Fibroblast of peridontal ligament (primary cell): ENCODE results near the gene SURF4.

Source experiments
- DNase-seq: peaks from one replicate; pipeline ENCODE4 v3.0.0-alpha.2; 2010; ENCODE audit errors: extremely low read depth

Gene SURF4

DNA sequence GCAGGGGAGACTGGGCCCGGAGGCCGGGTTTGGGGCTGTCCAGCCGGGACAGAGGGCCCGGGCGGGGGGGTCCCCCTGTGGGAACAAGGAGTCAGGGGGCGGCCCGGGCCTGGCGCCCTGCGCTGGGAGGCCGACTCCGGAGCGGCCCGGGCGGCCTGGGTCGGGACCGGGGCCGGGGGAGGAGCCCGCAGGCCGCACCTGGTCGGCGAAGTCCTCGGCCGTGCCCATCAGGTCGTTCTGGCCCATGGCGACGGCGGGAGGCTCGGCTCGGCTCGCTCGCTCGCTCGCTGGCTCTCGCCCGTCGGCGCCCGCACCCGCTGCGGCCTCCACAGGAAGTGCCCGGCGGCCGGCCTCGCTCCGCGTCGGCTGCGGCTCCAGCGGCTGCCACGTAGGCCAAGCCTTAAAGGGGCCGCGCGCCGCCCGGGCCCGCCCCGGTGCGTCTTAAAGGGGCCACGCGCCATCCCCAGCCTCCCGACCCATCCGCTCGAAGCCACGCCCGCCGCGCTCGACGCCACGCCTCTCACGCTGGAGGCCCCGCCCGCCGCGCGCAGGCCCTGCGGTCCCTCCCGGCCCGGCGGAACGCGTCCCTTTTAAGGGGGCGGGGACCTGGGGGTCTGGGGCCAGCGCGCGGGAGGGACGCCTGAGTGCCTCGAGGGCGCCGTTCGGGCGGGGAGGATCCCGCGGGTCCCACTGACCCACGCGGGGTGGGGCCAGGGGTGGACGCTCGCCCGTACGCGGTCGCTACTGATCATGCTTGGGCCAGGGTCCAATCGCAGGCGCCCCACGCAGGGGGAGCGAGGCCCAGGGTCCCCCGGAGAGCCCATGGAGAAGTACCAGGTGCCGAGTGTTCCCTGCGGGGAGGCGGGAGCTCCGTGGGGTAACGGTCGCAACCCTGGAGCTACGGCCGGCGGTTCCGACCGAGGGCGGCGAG lies at the start of gene SURF4, which contains the start of gene STKLD1:
TSS of gene SURF4 (minus strand) at position 337 of the 931 bp plus-strand sequence. CDS start at position 246, 91 bp downstream.
TSS of gene STKLD1 (plus strand) at position 643 of the 931 bp plus-strand sequence. CDS start at position 751, 108 bp downstream.
- peak; percentile 92 for DNase-seq

DNA sequence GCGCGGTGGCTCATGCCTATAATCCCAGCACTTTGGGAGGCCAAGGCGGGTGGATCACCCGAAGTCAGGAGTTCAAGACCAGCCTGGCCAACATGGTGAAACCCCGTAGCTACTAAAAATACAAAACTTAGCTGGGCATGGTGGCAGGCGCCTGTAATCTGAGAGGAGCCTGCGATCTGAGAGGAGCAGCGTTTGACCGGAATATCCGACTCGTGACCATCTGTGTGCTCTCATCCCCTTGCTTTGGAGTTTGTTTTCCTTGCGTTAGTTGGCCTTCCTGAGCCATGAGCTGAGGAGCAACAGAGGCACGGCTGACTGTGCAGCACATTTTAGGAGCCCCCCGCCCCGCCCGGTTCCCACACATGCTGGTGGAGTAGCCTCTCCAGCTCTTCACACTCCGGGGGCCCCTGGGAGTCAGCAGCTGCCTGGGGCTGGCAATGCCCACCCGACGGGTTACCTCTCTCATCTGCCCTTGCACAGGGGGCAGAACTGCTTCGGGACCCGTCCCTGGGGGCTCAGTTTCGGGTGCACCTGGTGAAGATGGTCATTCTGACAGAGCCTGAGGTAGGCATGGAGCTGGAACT lies 49.3 kb upstream of the SURF4 start:
- no peak for DNase-seq

DNA sequence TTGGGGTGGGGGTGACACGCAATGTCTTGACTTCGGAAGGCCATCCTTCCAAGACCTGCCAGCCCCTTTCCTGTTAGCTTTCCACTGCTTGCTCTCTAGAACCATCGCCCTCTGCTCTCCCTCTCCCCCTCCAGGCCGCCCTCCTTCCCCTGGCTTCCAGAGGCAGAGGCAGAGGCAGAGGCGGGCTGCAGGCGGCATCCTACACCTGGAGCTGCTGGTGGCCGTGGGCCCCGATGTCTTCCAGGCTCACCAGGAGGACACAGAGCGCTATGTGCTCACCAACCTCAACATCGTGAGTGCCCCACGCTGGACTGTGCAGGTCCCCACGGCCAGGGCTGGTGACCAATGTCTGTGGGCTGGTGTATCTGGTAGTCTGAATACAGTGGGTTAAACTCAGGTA lies 48.3 kb upstream of the SURF4 start:
- DNase-seq = no peak

DNA sequence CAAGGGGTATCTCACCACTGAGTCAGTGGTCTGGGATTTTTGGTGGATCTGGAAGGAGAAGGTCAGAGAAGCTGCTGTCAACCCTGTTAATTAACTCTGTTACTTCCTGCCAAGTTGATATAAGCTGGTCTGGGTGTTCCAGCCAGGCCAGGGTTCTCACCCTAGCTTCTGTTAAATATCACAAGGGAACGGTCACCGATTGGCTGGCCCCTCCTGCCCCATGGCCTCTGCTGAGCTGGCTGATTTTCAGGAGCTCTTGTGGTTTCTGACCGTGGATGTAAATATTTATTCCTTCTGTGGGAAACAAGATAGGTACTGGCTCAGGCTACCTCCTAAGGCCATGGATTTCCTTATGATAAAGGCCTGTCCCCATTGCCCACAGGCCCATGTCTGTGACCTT lies 47.4 kb upstream of the SURF4 start:
- peak; percentile 11 for DNase-seq

DNA sequence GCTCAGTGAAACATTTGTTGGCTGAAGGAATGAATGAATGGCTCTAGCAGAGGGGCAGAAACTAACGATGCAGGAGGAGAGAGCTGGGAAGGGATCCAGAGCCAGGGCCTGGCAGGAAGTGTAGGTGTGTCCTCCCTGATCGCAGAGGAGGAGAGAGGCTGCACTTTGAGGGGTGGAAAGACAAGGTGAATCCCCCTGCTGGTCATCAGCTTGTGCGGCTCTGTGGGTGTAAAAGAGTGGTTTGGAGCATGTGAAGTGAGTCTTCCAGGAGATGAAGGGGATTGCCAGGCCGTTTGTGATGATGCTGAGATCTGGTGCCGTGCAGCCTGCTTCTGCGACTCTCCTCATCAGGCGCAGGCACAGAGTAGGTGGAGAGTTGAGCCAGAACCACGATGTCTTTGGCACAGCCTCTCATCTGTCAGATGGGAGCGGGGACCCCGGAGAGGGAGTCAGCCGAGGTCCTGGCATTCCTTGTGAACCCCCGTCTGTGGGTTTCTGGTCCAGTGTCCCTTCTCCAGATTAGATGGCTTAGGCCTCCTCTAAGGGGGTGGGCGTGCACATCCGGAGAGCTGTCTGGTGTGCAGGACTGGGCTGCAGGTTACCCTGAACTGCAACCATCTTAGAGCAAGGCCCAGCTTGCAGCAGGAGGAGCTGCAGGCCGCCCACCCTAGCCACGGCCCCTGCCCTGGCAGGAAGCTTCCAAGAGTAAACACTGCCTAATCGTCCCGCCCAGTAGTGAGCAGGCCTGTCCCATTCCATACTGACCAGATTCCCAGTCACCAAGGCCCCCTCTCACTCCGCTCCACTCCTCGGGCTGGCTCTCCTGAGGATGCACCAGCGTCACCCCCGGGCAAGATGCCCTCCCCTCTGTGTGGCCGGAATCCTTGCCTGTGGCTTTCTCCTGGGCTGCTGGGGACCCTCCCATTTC lies 46.0 kb upstream of the SURF4 start, which contains the start of gene ADAMTS13:
TSS of gene ADAMTS13 (plus strand) at position 753 of the 928 bp plus-strand sequence. CDS start at position 830, 77 bp downstream.
- no peak for DNase-seq

DNA sequence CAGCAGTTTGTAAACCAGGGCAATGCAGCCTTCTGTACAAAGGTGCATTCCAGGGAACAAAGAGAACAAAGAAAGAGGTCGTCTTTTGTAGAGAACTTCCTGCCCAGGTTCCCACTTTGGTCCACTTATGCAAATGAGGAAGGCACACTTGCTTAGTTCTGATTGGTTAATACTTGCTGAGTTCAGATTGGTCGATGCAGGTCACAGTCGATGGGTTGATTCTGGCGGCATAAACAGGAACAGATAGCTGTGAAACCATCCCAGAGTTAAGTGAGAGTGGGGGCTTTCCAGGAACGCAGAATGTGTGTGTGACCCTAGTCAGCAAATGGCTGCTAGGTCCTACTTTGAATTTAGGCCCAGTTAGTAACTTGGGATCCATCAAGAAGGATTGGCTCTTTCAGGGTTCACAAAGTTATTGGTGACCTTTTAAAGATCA lies 44.5 kb upstream of the SURF4 start:
- DNase-seq = no peak

DNA sequence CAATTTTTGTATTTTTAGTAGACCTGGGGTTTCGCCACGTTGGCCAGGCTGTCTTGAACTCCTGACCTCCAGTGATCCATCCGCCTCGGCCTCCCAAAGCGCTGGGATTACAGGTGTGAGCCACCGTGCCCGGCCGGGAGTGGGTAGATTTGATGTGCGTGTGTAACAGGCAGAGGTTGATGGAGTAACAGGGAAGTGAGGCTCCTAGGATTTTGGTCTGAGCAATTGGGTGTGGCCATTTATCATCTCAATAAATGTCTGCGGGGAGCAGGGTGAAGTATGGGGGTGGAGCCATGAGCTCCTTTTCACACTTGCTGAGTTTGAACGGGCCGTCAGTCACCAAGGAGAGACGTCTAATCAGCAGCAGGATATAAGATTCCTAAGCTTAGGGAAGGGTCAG lies 43.1 kb upstream of the SURF4 start:
- no peak for DNase-seq

DNA sequence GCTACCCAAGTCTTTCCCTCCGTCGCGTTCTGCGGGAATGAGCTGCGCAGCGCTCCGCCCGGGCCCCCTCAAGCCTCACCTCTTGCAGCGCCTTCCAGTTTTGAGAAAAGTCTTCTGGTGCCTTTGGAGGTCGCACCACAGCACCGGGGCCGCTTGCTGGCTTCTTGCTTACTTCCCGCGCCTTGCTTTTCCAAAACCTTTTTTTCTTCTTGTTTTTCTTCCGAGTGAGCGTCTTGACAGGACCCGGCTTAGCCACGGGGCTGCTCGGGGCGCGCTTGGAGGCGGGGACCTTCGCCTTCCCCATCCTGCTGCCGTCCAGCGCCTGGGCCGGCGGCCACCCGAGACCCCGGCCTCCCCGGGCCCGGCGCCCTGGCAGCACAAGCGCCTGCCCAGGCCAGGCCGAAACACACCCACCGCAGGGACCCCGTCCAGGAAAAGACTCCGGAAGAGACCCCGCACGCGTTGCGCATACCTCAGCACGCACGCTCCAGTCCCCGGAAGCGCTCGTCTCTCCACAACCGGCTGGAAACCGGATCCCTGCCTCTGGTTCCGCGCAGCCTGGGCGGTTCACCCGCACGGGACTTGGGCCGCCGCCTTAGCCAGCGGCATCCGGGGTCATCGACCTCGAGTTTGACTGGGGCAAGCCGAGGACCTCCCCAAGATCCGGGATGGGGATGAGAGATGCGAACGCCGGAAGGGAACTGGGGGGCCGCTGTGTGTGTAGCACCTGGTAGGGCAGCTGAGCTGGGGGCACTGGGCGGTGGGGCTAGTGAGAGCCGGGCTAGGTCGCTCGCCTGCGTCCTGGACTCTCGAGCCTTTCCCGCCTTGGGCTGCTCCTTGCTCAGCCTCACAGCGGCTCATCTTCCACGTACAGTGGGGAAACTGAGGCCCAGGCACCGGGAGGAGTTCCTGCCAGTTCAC lies 41.9 kb upstream of the SURF4 start, which contains the start of gene REXO4:
TSS of gene REXO4 (minus strand) at position 470 of the 921 bp plus-strand sequence. CDS start at position 304, 166 bp downstream.
- DNase-seq = peak; percentile 87

DNA sequence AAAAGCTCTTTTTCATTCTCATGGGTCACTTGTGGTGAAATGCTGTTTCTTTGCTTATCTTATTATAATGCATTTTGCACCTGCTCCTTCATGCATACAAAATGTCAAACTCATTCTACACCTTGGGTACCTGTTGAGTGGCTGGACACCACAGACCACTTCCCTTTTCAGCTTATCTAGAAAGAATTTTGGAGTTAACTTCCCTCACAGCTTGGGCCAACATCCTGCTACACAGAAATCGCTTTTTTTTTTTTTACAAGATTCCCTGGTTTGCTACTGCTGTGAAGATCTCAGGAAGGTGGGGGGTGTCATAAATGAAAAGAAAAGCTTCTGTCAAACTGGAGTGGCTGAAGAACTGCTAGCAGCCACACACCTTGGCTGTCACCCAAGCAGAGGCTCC lies 39.3 kb upstream of the SURF4 start:
- no peak for DNase-seq

DNA sequence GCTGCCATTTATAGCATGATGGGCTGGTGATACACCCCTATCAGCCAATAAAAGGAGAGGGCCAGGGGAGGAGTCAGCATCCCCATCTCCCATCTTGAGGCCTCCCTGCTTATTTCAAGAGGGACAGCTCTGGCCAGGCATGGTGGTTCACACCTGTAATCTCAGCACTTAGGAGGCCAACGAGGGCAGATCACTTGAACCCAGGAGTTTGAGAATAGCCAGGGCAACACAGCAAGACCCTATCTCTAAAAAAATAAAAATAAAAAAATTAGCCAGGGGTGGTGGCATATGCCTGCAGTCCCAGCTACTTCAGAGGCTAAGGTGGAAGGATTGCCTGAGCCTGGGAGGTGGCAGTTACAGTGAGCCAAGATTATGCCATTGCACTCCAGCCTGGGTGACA lies 32.2 kb upstream of the SURF4 start:
- DNase-seq = no peak

DNA sequence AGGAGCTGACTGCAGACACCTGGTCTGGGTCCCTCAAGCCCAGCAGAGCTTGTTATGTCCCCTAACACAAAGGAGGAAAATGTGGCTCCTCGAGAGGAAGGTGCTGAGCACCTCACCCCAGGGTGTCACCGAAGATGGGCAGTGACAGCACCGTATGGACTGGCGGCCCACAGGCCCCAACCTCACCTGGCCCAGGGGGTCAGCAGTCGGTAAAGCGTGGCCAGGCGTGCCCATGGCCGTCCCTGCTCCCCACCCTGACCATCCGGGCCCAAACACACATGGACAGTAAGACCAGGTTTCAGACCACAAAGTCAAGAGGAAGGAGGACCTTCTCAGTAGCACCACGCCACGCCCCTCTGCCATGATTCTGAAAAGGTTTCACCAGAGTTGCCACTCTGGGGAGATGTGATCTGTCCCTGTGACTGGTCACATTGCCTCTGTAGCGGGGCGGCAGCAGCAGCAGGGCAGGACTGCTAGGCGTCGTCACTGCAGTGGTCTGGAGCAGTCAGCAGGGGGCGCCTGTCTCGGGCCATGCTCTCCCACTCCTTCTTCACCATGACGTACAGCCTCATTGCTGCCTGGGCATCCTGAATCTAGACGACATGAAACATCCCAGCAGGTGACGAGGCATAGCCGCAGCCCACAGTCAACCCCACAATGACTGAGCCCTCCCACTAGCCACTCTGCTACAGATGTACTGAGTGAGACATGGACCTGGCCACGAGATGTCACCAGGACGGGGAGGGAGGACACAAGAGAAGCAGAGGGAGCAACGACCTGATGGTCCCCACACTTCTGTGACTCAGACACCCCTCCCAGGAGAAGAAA lies 30.8 kb upstream of the SURF4 start:
- DNase-seq = peak; percentile 67

DNA sequence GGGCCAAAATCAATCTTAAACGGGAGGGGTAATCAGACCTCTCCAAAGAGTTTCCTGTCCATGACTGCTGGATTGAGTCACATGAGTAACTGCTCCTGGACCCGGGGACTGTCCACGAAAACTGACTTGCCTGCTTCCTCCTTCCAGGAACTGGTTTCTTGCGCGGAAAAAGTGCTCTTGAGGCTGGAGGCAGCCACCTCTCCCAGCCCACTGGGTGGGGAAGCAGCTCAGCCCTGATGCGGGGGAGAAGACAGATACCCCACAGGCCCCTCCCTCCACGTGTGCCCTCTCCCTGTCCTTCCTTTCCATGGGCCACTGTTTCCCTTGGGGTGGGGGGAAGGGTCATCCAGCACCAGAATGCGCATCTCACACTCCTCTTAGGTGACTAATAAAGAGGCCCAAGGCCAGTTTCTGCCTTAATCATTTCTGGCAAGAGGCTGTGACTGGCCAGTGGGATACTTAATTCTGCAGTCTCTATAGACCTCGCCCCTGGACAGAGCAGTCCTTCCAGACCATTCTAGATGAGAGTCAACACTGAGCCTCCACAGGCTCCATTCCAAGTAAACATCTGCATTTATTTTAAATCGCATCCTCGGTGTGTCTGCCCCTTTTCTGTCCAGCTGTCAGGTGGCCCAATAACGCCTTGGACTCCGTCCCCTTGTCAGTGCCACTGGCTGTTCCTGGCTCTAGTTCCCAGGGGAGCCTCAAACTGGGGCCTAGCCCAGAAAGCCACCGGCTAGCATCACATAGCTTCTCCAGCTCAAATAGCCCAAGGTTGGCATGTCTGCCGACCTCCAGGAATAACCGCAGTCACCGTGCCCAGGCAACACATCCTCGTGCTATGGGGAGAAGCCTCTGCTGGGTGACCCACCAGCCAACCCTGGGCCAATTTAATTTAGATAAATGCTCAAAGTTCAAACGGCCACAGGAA lies 29.9 kb upstream of the SURF4 start:
- no peak for DNase-seq

DNA sequence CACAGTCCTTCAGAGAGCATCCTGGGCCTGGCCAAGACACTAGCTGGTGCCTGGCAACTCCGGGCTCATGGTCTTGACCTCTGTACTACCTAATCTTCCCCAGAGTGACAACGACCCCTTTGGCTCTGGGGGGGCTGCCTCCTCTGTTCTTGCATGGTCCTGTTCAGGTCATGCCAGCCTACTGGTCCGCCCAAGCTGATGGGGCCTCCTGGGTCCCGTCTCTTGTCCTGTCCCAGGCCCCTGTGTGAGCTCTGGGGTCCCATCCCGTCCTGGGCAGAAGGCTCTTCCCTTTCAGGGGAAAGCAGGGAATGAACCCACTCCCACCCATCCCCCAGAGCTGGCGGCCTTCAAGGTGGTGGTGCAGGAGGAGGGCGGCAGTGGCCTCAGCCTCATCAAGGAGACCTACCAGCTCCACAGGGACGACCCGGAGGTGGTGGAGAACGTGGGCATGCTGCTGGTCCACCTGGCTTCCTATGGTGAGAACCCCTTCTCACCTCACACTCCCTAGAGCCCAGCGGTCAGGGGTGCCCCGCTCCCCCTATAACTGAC lies 28.7 kb upstream of the SURF4 start:
- DNase-seq = no peak

DNA sequence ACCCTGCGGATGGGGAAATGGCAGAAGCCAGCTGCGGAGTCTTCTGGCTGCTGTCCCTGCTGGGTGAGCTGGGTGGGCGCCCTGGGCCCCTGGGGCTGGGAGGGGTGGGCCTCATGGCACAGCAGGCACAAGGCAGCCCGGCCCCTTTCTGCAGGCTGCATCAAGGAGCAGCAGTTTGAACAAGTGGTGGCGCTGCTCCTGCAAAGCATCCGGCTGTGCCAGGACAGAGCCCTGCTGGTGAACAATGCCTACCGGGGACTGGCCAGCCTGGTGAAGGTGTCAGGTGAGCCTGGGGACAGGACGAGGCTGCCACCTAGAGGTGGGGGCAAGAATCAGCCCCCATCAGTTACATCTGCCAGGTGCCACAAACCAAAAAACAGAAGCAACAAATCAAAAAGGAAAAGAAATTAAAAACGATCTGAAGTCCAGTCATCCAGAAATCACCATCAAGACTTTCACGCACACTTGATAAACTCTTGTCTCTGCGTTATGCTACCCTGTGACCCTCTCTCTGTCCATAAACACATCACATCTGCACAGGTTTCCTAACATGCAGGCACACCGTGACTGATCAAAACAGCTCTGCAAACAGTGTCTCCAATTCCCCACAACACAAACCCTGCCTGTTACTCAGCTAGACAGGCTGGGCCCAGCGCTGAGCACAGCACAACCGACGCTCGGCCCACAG lies 28.1 kb upstream of the SURF4 start:
- DNase-seq = no peak

DNA sequence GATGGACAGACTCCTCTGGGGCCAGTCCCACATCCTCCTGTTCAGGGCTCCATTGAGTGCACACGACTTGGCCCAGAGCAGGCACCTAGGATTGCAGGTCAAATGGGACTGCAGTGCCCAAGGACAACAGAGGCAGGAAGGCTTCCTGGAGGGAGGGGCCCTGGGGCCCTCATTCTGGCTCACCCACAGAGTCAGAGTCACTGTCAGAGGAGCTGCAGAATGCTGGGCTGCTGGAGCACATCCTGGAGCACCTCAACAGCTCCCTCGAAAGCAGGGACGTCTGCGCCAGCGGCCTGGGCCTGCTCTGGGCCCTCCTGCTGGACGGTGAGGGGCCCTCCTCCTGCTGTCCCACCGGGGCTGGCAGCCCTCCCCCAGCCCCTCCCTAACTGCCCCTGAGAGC lies 26.8 kb upstream of the SURF4 start:
- DNase-seq = no peak

DNA sequence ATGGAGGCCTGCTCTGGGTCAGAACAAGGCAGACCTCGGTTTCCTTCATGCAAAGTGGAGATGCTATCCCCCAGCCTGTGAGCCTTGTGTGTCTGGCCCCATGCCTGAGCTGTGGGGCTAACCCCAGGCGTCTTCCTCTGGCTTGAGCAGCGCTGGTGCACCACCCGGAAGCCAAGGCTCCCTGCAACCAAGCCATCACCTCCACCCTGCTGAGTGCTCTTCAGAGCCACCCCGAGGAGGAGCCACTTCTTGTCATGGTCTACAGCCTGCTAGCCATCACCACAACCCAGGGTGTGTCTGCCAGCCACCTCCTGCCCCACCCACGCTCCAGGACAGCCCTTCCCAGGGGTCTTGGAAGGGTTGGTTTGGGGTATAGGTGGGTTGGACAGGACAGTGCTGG lies 25.7 kb upstream of the SURF4 start:
- DNase-seq = no peak

DNA sequence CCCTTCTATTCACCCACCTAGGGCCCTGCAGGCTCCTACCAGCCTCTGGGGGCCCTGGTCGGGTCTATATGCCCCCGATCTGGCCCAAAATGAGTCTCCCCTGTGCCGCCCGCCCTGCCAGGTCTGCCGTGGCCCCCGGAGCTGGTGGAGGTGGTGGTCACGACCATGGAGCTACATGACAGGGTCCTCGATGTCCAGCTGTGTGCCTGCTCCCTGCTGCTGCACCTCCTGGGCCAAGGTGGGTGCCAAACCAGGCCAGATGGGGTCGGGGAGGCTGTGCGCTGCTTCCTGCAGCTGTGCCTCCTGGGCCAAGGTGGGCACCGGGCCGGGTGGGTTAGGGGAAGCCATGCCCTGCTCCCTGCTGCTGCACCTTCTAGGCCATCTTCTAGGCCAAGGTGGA lies 24.4 kb upstream of the SURF4 start:
- no peak for DNase-seq

DNA sequence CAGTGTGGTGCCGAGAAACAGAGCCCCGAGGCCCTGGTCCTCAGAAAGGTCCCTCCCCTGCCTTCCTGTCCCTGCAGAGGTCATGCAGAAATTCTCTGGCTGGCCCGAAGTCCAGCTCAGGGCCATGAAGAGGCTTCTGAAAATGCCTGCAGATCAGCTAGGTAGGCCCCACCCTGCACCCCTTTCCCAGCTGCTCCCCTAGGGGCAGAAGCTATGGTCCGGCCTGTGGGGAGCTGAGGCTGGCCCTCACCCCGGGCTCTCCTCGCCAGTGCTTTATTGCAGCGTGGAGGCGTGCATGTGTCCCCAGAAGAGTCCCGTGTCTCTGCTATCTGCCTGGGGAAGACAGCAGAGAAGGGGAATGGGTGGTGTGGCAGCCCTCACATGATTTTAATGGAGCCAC lies 22.0 kb upstream of the SURF4 start:
- DNase-seq = no peak
